Parathyroid adenoma (tissue), 2 donors: ENCODE measurements around the gene NEURL3.
A peak's percentile ranks its signal among the peaks of the same experiment; 100 is the strongest.

Experiments used
- H2AFZ ChIP-seq: fragments of 300-600 bp; sonication (generic); one replicate; pipeline ENCODE4 v1.7.0; 2017; ENCODE audit warnings: antibody characterized with exemption, mild to moderate bottlenecking
- H3K27ac ChIP-seq: fragments of 300-600 bp; sonication (generic); one replicate; pipeline ENCODE4 v1.7.0; 2017
- H3K27me3 ChIP-seq: fragments of 300-600 bp; sonication (generic); one replicate; pipeline ENCODE4 v1.7.0; 2017; ENCODE audit warnings: low read length; ENCODE audit not compliant: control insufficient read depth, insufficient read depth
- H3K36me3 ChIP-seq: fragments of 300-600 bp; sonication (generic); one replicate; pipeline ENCODE4 v1.7.0; 2017; ENCODE audit warnings: low read length; ENCODE audit not compliant: control insufficient read depth, insufficient read depth
- H3K4me1 ChIP-seq: fragments of 300-600 bp; sonication (generic); one replicate; pipeline ENCODE4 v1.7.0; 2017; ENCODE audit warnings: control low read depth
- H3K4me2 ChIP-seq: fragments of 300-600 bp; sonication (generic); one replicate; pipeline ENCODE4 v1.7.0; 2017; ENCODE audit warnings: low read length
- H3K4me3 ChIP-seq: fragments of 300-600 bp; sonication (generic); one replicate; pipeline ENCODE4 v1.7.0; 2017; ENCODE audit warnings: low read depth, low read length
- H3K79me2 ChIP-seq: fragments of 300-600 bp; sonication (generic); one replicate; pipeline ENCODE4 v1.7.0; 2017; ENCODE audit warnings: control low read depth
- H3K9ac ChIP-seq: fragments of 300-600 bp; sonication (generic); one replicate; pipeline ENCODE4 v1.7.0; 2017; ENCODE audit warnings: mild to moderate bottlenecking
- H3K9me3 ChIP-seq: fragments of 300-600 bp; sonication (generic); one replicate; pipeline ENCODE4 v1.7.0; 2017; ENCODE audit warnings: low read length; ENCODE audit not compliant: control insufficient read depth
- CTCF ChIP-seq: fragments of 300-600 bp; sonication (generic); IDR thresholded peaks from one replicate; pipeline ENCODE4 v1.7.0; 2017; ENCODE audit warnings: antibody characterized with exemption, mild to moderate bottlenecking
- donor health status: primary hyperparathyroidism.

NEURL3 gene

GRCh38 chr2:96489261-96489660 is 15.9 kb downstream of the NEURL3 start:
- no peak overlapping the region for H3K4me2 ChIP-seq
- no peaks in the 10 kb centered on the region for H3K36me3 ChIP-seq
- H3K79me2 ChIP-seq: no peaks in the 10 kb centered on the region
- TF ChIP-seq CTCF: no peak
- no peak overlapping the region for H3K4me3 ChIP-seq
- no peak overlapping the region for H3K9ac ChIP-seq
- no peak overlapping the region for H3K27ac ChIP-seq
- H3K27me3 ChIP-seq: no peaks in the 10 kb centered on the region
- H3K9me3 ChIP-seq: no peaks in the 10 kb centered on the region
- H2AFZ ChIP-seq: no peak overlapping the region
- H3K4me1 ChIP-seq: no peaks in the 10 kb centered on the region

GRCh38 chr2:96486696-96487095 is 18.5 kb downstream of the NEURL3 start:
- H3K4me3 ChIP-seq: no peak overlapping the region
- TF ChIP-seq CTCF: no peak
- no peaks in the 10 kb centered on the region for H3K27me3 ChIP-seq
- no peak overlapping the region for H2AFZ ChIP-seq
- no peak overlapping the region for H3K4me2 ChIP-seq
- H3K9me3 ChIP-seq: no peaks in the 10 kb centered on the region
- no peaks in the 10 kb centered on the region for H3K79me2 ChIP-seq
- H3K27ac ChIP-seq: peak overlapping the region; percentile 62
- no peaks in the 10 kb centered on the region for H3K4me1 ChIP-seq
- H3K9ac ChIP-seq: no peak overlapping the region
- no peaks in the 10 kb centered on the region for H3K36me3 ChIP-seq

GRCh38 chr2:96485751-96486651 is 19.2 kb downstream of the NEURL3 start:
- Histone ChIP-seq H3K9ac (no peak overlapping the region), H3K4me3 (peak overlapping the region; percentile 33), H3K4me2 (peak overlapping the region; percentile 49), H3K27me3 (no peaks in the 10 kb centered on the region), H3K79me2 (no peaks in the 10 kb centered on the region), H3K36me3 (no peaks in the 10 kb centered on the region), H2AFZ (peak overlapping the region; percentile 70), H3K9me3 (no peaks in the 10 kb centered on the region), H3K27ac (peak overlapping the region; percentile 62), H3K4me1 (no peaks in the 10 kb centered on the region)
- no peak for TF ChIP-seq CTCF

- no peak overlapping the region for H3K9ac ChIP-seq
- no peak overlapping the region for H3K4me3 ChIP-seq
Observed at GRCh38 chr2:96485350-96485749, 19.8 kb downstream of the NEURL3 start.

More at GRCh38 chr2:96485350-96485749, 19.8 kb downstream of the NEURL3 start:
- Histone ChIP-seq H2AFZ (peak overlapping the region; percentile 70), H3K36me3 (no peaks in the 10 kb centered on the region), H3K27ac (peak overlapping the region; percentile 62), H3K4me1 (no peaks in the 10 kb centered on the region), H3K27me3 (no peaks in the 10 kb centered on the region), H3K79me2 (no peaks in the 10 kb centered on the region), H3K4me2 (no peak overlapping the region), H3K9me3 (no peaks in the 10 kb centered on the region)
- no peak for TF ChIP-seq CTCF
